KMS-11 (cell line): ENCODE results near the gene FOXD2.

Source experiments
- H2AFZ ChIP-seq: fragments of 200-600 bp; sonication (generic); 2 replicates; pipeline ENCODE4 v1.6.1; 2016; ENCODE audit warnings: antibody characterized with exemption, mixed run types, low read depth
- H3K27ac ChIP-seq: fragments of 200-600 bp; sonication (generic); 2 replicates; pipeline ENCODE4 v1.6.1; 2016; ENCODE audit warnings: mild to moderate bottlenecking, mixed run types
- H3K27me3 ChIP-seq: fragments of 200-600 bp; sonication (generic); 2 replicates; pipeline ENCODE4 v1.6.1; 2017; ENCODE audit warnings: mild to moderate bottlenecking, low read depth, mixed run types, moderate library complexity; ENCODE audit not compliant: insufficient read depth
- H3K36me3 ChIP-seq: fragments of 200-600 bp; sonication (generic); 2 replicates; pipeline ENCODE4 v1.6.1; 2017; ENCODE audit warnings: mild to moderate bottlenecking, mixed run types; ENCODE audit not compliant: insufficient read depth
- H3K4me1 ChIP-seq: fragments of 200-600 bp; sonication (generic); 2 replicates; pipeline ENCODE4 v1.6.1; 2016; ENCODE audit warnings: mild to moderate bottlenecking, low read depth, mixed run types; ENCODE audit not compliant: poor library complexity, severe bottlenecking
- H3K4me2 ChIP-seq: fragments of 200-600 bp; sonication (generic); 2 replicates; pipeline ENCODE4 v1.7.0; 2016; ENCODE audit warnings: mild to moderate bottlenecking, mixed run types
- H3K4me3 ChIP-seq: fragments of 200-600 bp; sonication (generic); IDR thresholded peaks from 2 replicates; pipeline ENCODE4 v1.6.1; 2017; ENCODE audit warnings: low read depth, low read length, mixed read lengths; ENCODE audit not compliant: insufficient read depth
- H3K79me2 ChIP-seq: fragments of 200-600 bp; sonication (generic); 2 replicates; pipeline ENCODE4 v1.6.1; 2016; ENCODE audit warnings: low read depth, mixed run types; ENCODE audit not compliant: insufficient read depth
- H3K9ac ChIP-seq: fragments of 200-600 bp; sonication (generic); 2 replicates; pipeline ENCODE4 v1.6.1; 2016; ENCODE audit warnings: mild to moderate bottlenecking, mixed run types
- H4K20me1 ChIP-seq: fragments of 200-600 bp; sonication (generic); 2 replicates; pipeline ENCODE4 v1.6.1; 2016; ENCODE audit warnings: mild to moderate bottlenecking, mixed run types; ENCODE audit not compliant: insufficient read depth
- CTCF ChIP-seq: fragments of 200-600 bp; sonication (generic); conservative IDR thresholded peaks from 2 replicates; pipeline ENCODE4 v1.6.1; 2017; ENCODE audit warnings: low read depth, mild to moderate bottlenecking, antibody characterized with exemption, low read length, moderate library complexity, mixed read lengths

FOXD2 gene

GRCh38 chr1:47468709-47469389 is 31.0 kb downstream of the FOXD2 start:
- Histone ChIP-seq H3K9ac (no peak overlapping the region), H3K27me3 (no peaks in the 10 kb centered on the region), H3K4me1 (no peaks in the 10 kb centered on the region), H4K20me1 (no peaks in the 10 kb centered on the region), H3K36me3 (no peaks in the 10 kb centered on the region), H3K4me2 (no peak overlapping the region), H3K27ac (no peak overlapping the region), H3K79me2 (no peaks in the 10 kb centered on the region), H2AFZ (no peak overlapping the region), H3K4me3 (no peak overlapping the region)
- TF ChIP-seq CTCF, result no peak

GRCh38 chr1:47469390-47469759 is 31.5 kb downstream of the FOXD2 start:
- no peak for TF ChIP-seq CTCF
- Histone ChIP-seq H3K9ac (no peak overlapping the region), H3K27ac (no peak overlapping the region), H3K79me2 (no peaks in the 10 kb centered on the region), H4K20me1 (no peaks in the 10 kb centered on the region), H3K36me3 (no peaks in the 10 kb centered on the region), H3K4me2 (no peak overlapping the region), H3K4me3 (no peak overlapping the region), H2AFZ (no peak overlapping the region), H3K27me3 (no peaks in the 10 kb centered on the region), H3K4me1 (no peaks in the 10 kb centered on the region)

GRCh38 chr1:47469910-47470309 is 32.1 kb downstream of the FOXD2 start:
- TF ChIP-seq CTCF, result no peak
- Histone ChIP-seq H3K4me3 (no peak overlapping the region), H3K4me1 (no peaks in the 10 kb centered on the region), H3K9ac (no peak overlapping the region), H4K20me1 (no peaks in the 10 kb centered on the region), H3K27me3 (no peaks in the 10 kb centered on the region), H3K36me3 (no peaks in the 10 kb centered on the region), H2AFZ (no peak overlapping the region), H3K27ac (no peak overlapping the region), H3K4me2 (no peak overlapping the region), H3K79me2 (no peaks in the 10 kb centered on the region)

- Histone ChIP-seq H3K27ac (no peak overlapping the region), H2AFZ (no peak overlapping the region), H3K4me3 (no peak overlapping the region), H3K36me3 (no peaks in the 10 kb centered on the region), H3K4me1 (no peaks in the 10 kb centered on the region), H3K4me2 (no peak overlapping the region), H3K9ac (no peak overlapping the region), H3K79me2 (no peaks in the 10 kb centered on the region), H3K27me3 (no peaks in the 10 kb centered on the region), H4K20me1 (no peaks in the 10 kb centered on the region)
- no peak for TF ChIP-seq CTCF
These were observed 33.3 kb downstream of the FOXD2 start for GRCh38 chr1:47471163-47471562.
